A549 treated with AZD9567 at 1 μM for 4 hours (cell line): ENCODE measurements around the gene ALDH8A1. TPM values are rescaled to one million over a fixed set of nuclear protein-coding genes. Genes with fewer than 3 reads are reported as not detected.

Experiments used
- total RNA-seq: library from RNA; stranded (reverse); fragments of 200-300 nt; extraction: Qiagen RNA extraction; gene quantifications from 5 replicates; pipeline ENCODE4 v1.2.3, GENCODE V29; 2022; ENCODE audit not compliant: insufficient read depth

ALDH8A1 gene, protein sequence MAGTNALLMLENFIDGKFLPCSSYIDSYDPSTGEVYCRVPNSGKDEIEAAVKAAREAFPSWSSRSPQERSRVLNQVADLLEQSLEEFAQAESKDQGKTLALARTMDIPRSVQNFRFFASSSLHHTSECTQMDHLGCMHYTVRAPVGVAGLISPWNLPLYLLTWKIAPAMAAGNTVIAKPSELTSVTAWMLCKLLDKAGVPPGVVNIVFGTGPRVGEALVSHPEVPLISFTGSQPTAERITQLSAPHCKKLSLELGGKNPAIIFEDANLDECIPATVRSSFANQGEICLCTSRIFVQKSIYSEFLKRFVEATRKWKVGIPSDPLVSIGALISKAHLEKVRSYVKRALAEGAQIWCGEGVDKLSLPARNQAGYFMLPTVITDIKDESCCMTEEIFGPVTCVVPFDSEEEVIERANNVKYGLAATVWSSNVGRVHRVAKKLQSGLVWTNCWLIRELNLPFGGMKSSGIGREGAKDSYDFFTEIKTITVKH
- 0.18 to 0.24 TPM (median 0.20 TPM) in 4 of 5 replicates, not detected in the other for total RNA-seq

DNA sequence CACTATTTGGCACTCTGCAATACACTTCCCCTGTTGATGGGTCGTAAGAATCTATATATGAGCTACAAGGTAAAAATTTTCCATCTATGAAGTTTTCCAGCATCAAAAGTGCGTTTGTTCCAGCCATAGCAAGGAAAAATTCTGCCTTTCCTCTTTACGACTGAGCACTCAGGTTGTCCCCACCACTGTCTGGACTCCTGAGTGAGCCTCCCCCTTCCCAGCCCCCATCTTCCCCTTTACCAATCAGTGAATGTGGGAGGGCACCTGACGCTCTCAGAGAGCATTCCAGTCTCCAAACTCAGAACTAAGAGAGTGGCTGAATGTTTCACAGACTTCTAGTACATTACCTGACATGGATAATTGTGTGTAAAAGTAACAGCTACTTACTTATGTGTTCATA, at the start of gene ALDH8A1:
ALDH8A1 (minus strand) TSS at position 175 of the 400 bp plus-strand sequence; CDS start at position 127, 48 bp downstream.

Other genes with a start within 250 kb of the ALDH8A1 start
- gene HBS1L, start 104.7 kb upstream of the ALDH8A1 start, total RNA-seq = 28.7 to 43.8 TPM (median 30.7 TPM) in 5 replicates
- 0.66 to 0.82 TPM (median 0.77 TPM) in 5 replicates for gene MYB, start 231.2 kb upstream of the ALDH8A1 start, total RNA-seq